ENCODE measurements around the gene DPYSL5.

The DPYSL5 gene

GRCh38 chr2:26864646-26865045 is 16.7 kb downstream of the DPYSL5 start:
- H3K27ac ChIP-seq (ENCODE audit: low read depth, low read length, poor library complexity, severe bottlenecking): no peak overlapping the region
- no peaks in the 10 kb centered on the region for H3F3A ChIP-seq (ENCODE audit: insufficient read depth, low read length)
- H3K9me3 ChIP-seq (ENCODE audit: low read length): no peaks in the 10 kb centered on the region
- no peaks in the 10 kb centered on the region for H3K4me1 ChIP-seq (ENCODE audit: insufficient read depth, low read length, severe bottlenecking)
- no peak overlapping the region for H3K4me3 ChIP-seq (ENCODE audit: low read depth, low read length, poor library complexity, severe bottlenecking)
- no peak for TF ChIP-seq EZH2 (IDR thresholded peaks at IDR 0.05; ENCODE audit: borderline replicate concordance, low read length)
- TF ChIP-seq, protein P1, sequence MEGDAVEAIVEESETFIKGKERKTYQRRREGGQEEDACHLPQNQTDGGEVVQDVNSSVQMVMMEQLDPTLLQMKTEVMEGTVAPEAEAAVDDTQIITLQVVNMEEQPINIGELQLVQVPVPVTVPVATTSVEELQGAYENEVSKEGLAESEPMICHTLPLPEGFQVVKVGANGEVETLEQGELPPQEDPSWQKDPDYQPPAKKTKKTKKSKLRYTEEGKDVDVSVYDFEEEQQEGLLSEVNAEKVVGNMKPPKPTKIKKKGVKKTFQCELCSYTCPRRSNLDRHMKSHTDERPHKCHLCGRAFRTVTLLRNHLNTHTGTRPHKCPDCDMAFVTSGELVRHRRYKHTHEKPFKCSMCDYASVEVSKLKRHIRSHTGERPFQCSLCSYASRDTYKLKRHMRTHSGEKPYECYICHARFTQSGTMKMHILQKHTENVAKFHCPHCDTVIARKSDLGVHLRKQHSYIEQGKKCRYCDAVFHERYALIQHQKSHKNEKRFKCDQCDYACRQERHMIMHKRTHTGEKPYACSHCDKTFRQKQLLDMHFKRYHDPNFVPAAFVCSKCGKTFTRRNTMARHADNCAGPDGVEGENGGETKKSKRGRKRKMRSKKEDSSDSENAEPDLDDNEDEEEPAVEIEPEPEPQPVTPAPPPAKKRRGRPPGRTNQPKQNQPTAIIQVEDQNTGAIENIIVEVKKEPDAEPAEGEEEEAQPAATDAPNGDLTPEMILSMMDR (IDR thresholded peaks at IDR 0.05; ENCODE audit: low read length): no peak
- H3K9ac ChIP-seq (ENCODE audit: low read length): no peak overlapping the region
- no peak overlapping the region for H3K4me2 ChIP-seq (ENCODE audit: low read length)
- H3K36me3 ChIP-seq (ENCODE audit: insufficient read depth, low read length): no peaks in the 10 kb centered on the region
- no peaks in the 10 kb centered on the region for H3K9me2 ChIP-seq (ENCODE audit: low read depth, low read length)
- H3K79me2 ChIP-seq (ENCODE audit: insufficient read depth, low read length): no peaks in the 10 kb centered on the region
- H4K20me1 ChIP-seq (ENCODE audit: insufficient read depth, low read length): no peaks in the 10 kb centered on the region
- no peak overlapping the region for H2AFZ ChIP-seq (ENCODE audit: low read length)
- H3K27me3 ChIP-seq (ENCODE audit: insufficient read depth, low read length): no peaks in the 10 kb centered on the region

GRCh38 chr2:26870585-26871095 is 22.7 kb downstream of the DPYSL5 start:
- TF ChIP-seq EZH2 (IDR thresholded peaks at IDR 0.05; ENCODE audit: borderline replicate concordance, low read length): no peak
- TF ChIP-seq, protein P1 (IDR thresholded peaks at IDR 0.05; ENCODE audit: low read length): no peak
- H3K9me2 ChIP-seq (ENCODE audit: low read depth, low read length): no peaks in the 10 kb centered on the region
- H3F3A ChIP-seq (ENCODE audit: insufficient read depth, low read length): no peaks in the 10 kb centered on the region
- H3K4me3 ChIP-seq (ENCODE audit: low read depth, low read length, poor library complexity, severe bottlenecking): no peak overlapping the region
- no peaks in the 10 kb centered on the region for H3K4me1 ChIP-seq (ENCODE audit: insufficient read depth, low read length, severe bottlenecking)
- H3K27me3 ChIP-seq (ENCODE audit: insufficient read depth, low read length): no peaks in the 10 kb centered on the region
- no peaks in the 10 kb centered on the region for H3K79me2 ChIP-seq (ENCODE audit: insufficient read depth, low read length)
- H4K20me1 ChIP-seq (ENCODE audit: insufficient read depth, low read length): no peaks in the 10 kb centered on the region
- no peak overlapping the region for H3K27ac ChIP-seq (ENCODE audit: low read depth, low read length, poor library complexity, severe bottlenecking)
- H2AFZ ChIP-seq (ENCODE audit: low read length): no peak overlapping the region
- no peaks in the 10 kb centered on the region for H3K9me3 ChIP-seq (ENCODE audit: low read length)
- no peak overlapping the region for H3K9ac ChIP-seq (ENCODE audit: low read length)
- H3K4me2 ChIP-seq (ENCODE audit: low read length): no peak overlapping the region
- H3K36me3 ChIP-seq (ENCODE audit: insufficient read depth, low read length): no peaks in the 10 kb centered on the region

- no peaks in the 10 kb centered on the region for H4K20me1 ChIP-seq (ENCODE audit: insufficient read depth, low read length)
- H3K9ac ChIP-seq (ENCODE audit: low read length): no peak overlapping the region
- H3K27me3 ChIP-seq (ENCODE audit: insufficient read depth, low read length): no peaks in the 10 kb centered on the region
- H3K27ac ChIP-seq (ENCODE audit: low read depth, low read length, poor library complexity, severe bottlenecking): no peak overlapping the region
- H3F3A ChIP-seq (ENCODE audit: insufficient read depth, low read length): no peaks in the 10 kb centered on the region
- no peaks in the 10 kb centered on the region for H3K4me1 ChIP-seq (ENCODE audit: insufficient read depth, low read length, severe bottlenecking)
- no peak overlapping the region for H3K4me2 ChIP-seq (ENCODE audit: low read length)
- H3K36me3 ChIP-seq (ENCODE audit: insufficient read depth, low read length): no peaks in the 10 kb centered on the region
- no peak for TF ChIP-seq EZH2 (IDR thresholded peaks at IDR 0.05; ENCODE audit: borderline replicate concordance, low read length)
- TF ChIP-seq, protein P1 (IDR thresholded peaks at IDR 0.05; ENCODE audit: low read length): no peak
- no peaks in the 10 kb centered on the region for H3K9me3 ChIP-seq (ENCODE audit: low read length)
- H2AFZ ChIP-seq (ENCODE audit: low read length): no peak overlapping the region
- no peak overlapping the region for H3K4me3 ChIP-seq (ENCODE audit: low read depth, low read length, poor library complexity, severe bottlenecking)
- H3K79me2 ChIP-seq (ENCODE audit: insufficient read depth, low read length): no peaks in the 10 kb centered on the region
- H3K9me2 ChIP-seq (ENCODE audit: low read depth, low read length): no peaks in the 10 kb centered on the region
Observed at GRCh38 chr2:26873286-26873983, 25.5 kb downstream of the DPYSL5 start.
